DOHH2 (cell line): ENCODE measurements around the gene RIPPLY3.

Source experiments
- H3F3A ChIP-seq: fragments of 200-600 bp; sonication (generic), shearing (Covaris generic); 2 replicates; pipeline ENCODE4 v1.6.0; 2016; ENCODE audit warnings: antibody characterized with exemption, mild to moderate bottlenecking; ENCODE audit not compliant: control insufficient read depth, insufficient read depth
- H3K27ac ChIP-seq: fragments of 200-600 bp; sonication (generic); 2 replicates; pipeline ENCODE4 v1.5.1; 2014; ENCODE audit warnings: low read depth, mild to moderate bottlenecking, low read length, moderate library complexity
- H3K27me3 ChIP-seq: fragments of 200-600 bp; sonication (generic); 2 replicates; pipeline ENCODE4 v1.6.1; 2014; ENCODE audit warnings: mild to moderate bottlenecking, low read length, mixed read lengths; ENCODE audit not compliant: control insufficient read depth
- H3K36me3 ChIP-seq: fragments of 200-600 bp; sonication (generic); 2 replicates; pipeline ENCODE4 v1.6.1; 2014; ENCODE audit warnings: mild to moderate bottlenecking, low read length, moderate library complexity, mixed read lengths; ENCODE audit not compliant: control insufficient read depth
- H3K4me1 ChIP-seq: fragments of 200-600 bp; sonication (generic); 2 replicates; pipeline ENCODE4 v1.6.1; 2014; ENCODE audit warnings: mild to moderate bottlenecking, low read length, mixed read lengths; ENCODE audit not compliant: control insufficient read depth
- H3K4me2 ChIP-seq: fragments of 200-600 bp; sonication (generic); 2 replicates; pipeline ENCODE4 v1.6.0; 2014; ENCODE audit warnings: mild to moderate bottlenecking, low read length, moderate library complexity
- H3K4me3 ChIP-seq: fragments of 200-600 bp; sonication (generic); 2 replicates; pipeline ENCODE4 v1.5.1; 2014; ENCODE audit warnings: mild to moderate bottlenecking, low read length, mixed read lengths
- H3K79me2 ChIP-seq: fragments of 200-600 bp; sonication (generic); 2 replicates; pipeline ENCODE4 v1.6.1; 2014; ENCODE audit warnings: mild to moderate bottlenecking, low read length, mixed read lengths; ENCODE audit not compliant: control insufficient read depth
- H3K9me2 ChIP-seq: fragments of 200-600 bp; sonication (generic); replicated peaks from 2 replicates; pipeline ENCODE4 v1.6.1; 2014; ENCODE audit warnings: mild to moderate bottlenecking, low read length, mixed read lengths; ENCODE audit not compliant: control insufficient read depth
- H3K9me3 ChIP-seq: fragments of 200-600 bp; sonication (generic); 2 replicates; pipeline ENCODE4 v1.6.1; 2014; ENCODE audit warnings: antibody characterized with exemption, low read length, mixed read lengths; ENCODE audit not compliant: control insufficient read depth, insufficient read depth
- H4K20me1 ChIP-seq: fragments of 200-600 bp; sonication (generic); 2 replicates; pipeline ENCODE4 v1.6.0; 2014; ENCODE audit warnings: low read depth, mild to moderate bottlenecking, antibody characterized with exemption, low read length, moderate library complexity; ENCODE audit not compliant: control insufficient read depth, insufficient read depth
- CTCF ChIP-seq: fragments of 200-600 bp; sonication (generic); IDR thresholded peaks from one replicate; pipeline ENCODE4 v1.5.1; 2014; ENCODE audit warnings: antibody characterized with exemption, mild to moderate bottlenecking, low read depth, low read length; ENCODE audit not compliant: poor library complexity, severe bottlenecking
- EZH2phosphoT487 ChIP-seq: fragments of 200-600 bp; sonication (generic); IDR thresholded peaks from 2 replicates; pipeline ENCODE4 v1.6.1; 2017; ENCODE audit warnings: borderline replicate concordance, mild to moderate bottlenecking, antibody characterized with exemption, low read length, moderate library complexity, mixed read lengths

Gene RIPPLY3

GRCh38 chr21:37061926-37062592 lies 55.6 kb downstream of the RIPPLY3 start:
- Histone ChIP-seq H4K20me1 (no peaks in the 10 kb centered on the region), H3F3A (no peaks in the 10 kb centered on the region; the same call in 1 of the 2 replicates), H3K36me3 (peaks cover 3% of the 10 kb centered on the region), H3K4me1 (peaks cover 44% of the 10 kb centered on the region), H3K4me3 (no peak overlapping the region), H3K27me3 (no peaks in the 10 kb centered on the region), H3K9me2 (no peaks in the 10 kb centered on the region), H3K4me2 (peak overlapping the region; percentile 56), H3K27ac (no peak overlapping the region), H3K79me2 (no peaks in the 10 kb centered on the region), H3K9me3 (no peaks in the 10 kb centered on the region)
- TF ChIP-seq EZH2phosphoT487 = no peak
- TF ChIP-seq CTCF = no peak

GRCh38 chr21:37062593-37062935 lies 56.1 kb downstream of the RIPPLY3 start:
- Histone ChIP-seq H3K4me3 (no peak overlapping the region), H3F3A (no peaks in the 10 kb centered on the region; the same call in none of the 2 replicates), H3K9me3 (no peaks in the 10 kb centered on the region), H3K4me1 (peaks cover 45% of the 10 kb centered on the region), H3K9me2 (no peaks in the 10 kb centered on the region), H3K36me3 (peaks cover 3% of the 10 kb centered on the region), H3K27ac (no peak overlapping the region), H3K79me2 (no peaks in the 10 kb centered on the region), H3K27me3 (no peaks in the 10 kb centered on the region), H4K20me1 (no peaks in the 10 kb centered on the region), H3K4me2 (peak overlapping the region; percentile 56)
- TF ChIP-seq CTCF (no peak), EZH2phosphoT487 (no peak)

GRCh38 chr21:37063433-37063832 lies 56.9 kb downstream of the RIPPLY3 start:
- peaks cover 45% of the 10 kb centered on the region for H3K4me1 ChIP-seq
- H3K4me2 ChIP-seq = peak overlapping the region; percentile 55
- TF ChIP-seq EZH2phosphoT487 (no peak), CTCF (no peak)
- H3K36me3 ChIP-seq = peaks cover 4% of the 10 kb centered on the region
- H3K27me3 ChIP-seq = no peaks in the 10 kb centered on the region
- H3K79me2 ChIP-seq = no peaks in the 10 kb centered on the region
- no peaks in the 10 kb centered on the region for H3K9me2 ChIP-seq
- no peaks in the 10 kb centered on the region for H3K9me3 ChIP-seq
- no peak overlapping the region for H3K27ac ChIP-seq
- peak overlapping the region; percentile 39 for H3K4me3 ChIP-seq
- no peaks in the 10 kb centered on the region; the same call in none of the 2 replicates for H3F3A ChIP-seq
- no peaks in the 10 kb centered on the region for H4K20me1 ChIP-seq
